Measurements from ENCODE around the gene TSHZ2.

DNA sequence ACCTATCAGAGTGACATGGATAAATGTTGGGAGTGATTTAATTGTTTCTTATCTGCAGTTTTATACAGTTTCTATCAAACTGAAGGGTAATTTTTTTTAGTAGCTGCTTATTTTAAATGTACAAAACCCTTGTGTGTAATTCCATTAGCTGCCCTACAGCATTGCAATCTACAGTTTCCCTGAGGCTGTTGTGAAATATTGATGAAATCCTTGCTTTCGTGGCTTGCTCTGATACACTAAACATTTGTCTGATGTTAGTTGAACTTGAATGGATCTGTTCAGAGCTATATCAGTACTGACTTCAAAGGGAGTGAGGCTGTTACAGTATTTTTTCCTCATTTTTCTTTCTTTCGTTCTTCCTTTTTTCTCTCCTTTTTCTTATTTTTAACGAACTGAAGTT is 255.4 kb downstream of the TSHZ2 start:
- TF ChIP-seq YY1 (IDR thresholded peaks at IDR 0.05; ENCODE audit: insufficient read depth, insufficient read length) (no peak), ZNF274 (IDR thresholded peaks at IDR 0.05; ENCODE audit: low read depth, low read length) (no peak), SUZ12 (IDR thresholded peaks at IDR 0.05; ENCODE audit: extremely low read depth, insufficient read depth, insufficient read length) (no peak)

All from NT2/D1 (cell line).